GM21390 (cell line): ENCODE data around the gene TRIM56.
A peak's percentile ranks its signal among the peaks of the same experiment; 100 is the strongest.
"Not testable (repeated sequence)": the region's sequence is repeated elsewhere in the genome, so short reads cannot be mapped to it uniquely, and the experiment has no call there.

Experiments
- ATAC-seq: cut with Tn5 transposase; IDR thresholded peaks from one replicate; pipeline ENCODE4 v1.9.1; 2021; ENCODE audit not compliant: unreplicated experiment

The TRIM56 gene

GRCh38 chr7:101132626-101133600 lies 47.6 kb downstream of the TRIM56 start:
- not testable (repeated sequence) for ATAC-seq

GRCh38 chr7:101133621-101134398 lies 48.5 kb downstream of the TRIM56 start:
- no peak for ATAC-seq

GRCh38 chr7:101134399-101134980 lies 49.2 kb downstream of the TRIM56 start:
- no peak for ATAC-seq

GRCh38 chr7:101137651-101138212 lies 52.5 kb downstream of the TRIM56 start:
- no peak for ATAC-seq

- peak; percentile 78 for ATAC-seq
Observed at GRCh38 chr7:101138213-101138870, 53.1 kb downstream of the TRIM56 start.

- no peak for ATAC-seq
Observed at GRCh38 chr7:101140339-101140699, 55.0 kb downstream of the TRIM56 start.

GRCh38 chr7:101140746-101141382 lies 55.6 kb downstream of the TRIM56 start:
- ATAC-seq, result no peak
